HG02885 (cell line): ENCODE data around the gene SVOPL.

Experiments used
- ATAC-seq: cut with Tn5 transposase; IDR thresholded peaks from one replicate; pipeline ENCODE4 v1.9.1; 2021; ENCODE audit warnings: mild to moderate bottlenecking; ENCODE audit not compliant: unreplicated experiment, poor library complexity

SVOPL gene

DNA sequence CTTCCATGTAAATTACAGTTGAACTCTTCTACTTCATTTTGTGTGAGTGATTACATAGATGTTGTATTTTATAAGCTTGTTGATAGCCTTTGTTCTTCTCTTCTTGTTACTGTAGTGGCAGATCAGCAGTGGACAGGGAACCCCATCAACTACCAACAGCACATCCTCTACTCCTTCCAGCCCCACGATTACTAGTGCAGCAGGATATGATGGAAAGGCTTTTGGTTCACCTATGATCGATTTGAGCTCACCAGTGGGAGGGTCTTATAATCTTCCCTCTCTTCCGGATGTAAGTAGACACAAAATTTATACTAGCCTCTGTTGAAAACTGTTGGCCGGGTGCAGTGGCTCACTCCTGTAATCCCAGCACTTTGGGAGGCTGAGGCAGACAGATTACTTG is 130.4 kb downstream of the SVOPL start:
- no peak for ATAC-seq

DNA sequence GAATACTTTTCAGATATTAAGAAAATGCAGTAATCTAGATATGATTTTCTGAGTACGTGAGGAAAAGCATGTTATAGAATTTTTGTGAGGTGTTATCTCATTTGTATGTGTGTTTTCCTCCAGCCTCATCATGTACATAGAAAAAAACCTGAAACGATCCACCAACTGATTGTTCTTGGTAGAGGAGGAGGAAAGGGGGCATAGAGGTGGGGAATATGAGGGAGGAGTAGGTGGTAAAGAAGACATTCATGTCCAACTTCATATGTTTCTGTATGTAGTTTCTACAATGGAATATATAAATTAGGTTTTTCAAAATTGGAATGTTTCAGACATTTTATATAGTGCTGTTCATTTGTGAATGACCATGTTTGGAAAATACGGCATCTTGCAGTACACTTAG is 131.7 kb downstream of the SVOPL start:
- ATAC-seq, result no peak

DNA sequence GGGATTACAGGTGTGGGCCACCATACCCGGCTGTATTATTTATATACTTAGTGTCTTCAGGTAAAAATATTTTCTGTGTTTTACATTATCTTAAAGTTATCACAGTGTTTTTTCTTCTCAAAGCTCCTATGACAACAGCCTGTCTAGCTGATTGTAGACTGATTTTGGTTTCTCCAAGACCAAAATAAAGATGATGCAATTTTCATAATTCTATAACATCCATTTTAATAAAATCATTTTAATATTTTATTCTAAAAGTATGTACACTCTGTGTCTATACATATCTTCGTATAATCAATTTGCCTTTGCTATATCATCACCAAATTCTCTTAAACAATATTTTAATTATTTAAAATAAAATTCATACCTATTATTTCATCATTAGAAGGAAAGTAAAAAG is 132.5 kb downstream of the SVOPL start:
- ATAC-seq, result no peak

DNA sequence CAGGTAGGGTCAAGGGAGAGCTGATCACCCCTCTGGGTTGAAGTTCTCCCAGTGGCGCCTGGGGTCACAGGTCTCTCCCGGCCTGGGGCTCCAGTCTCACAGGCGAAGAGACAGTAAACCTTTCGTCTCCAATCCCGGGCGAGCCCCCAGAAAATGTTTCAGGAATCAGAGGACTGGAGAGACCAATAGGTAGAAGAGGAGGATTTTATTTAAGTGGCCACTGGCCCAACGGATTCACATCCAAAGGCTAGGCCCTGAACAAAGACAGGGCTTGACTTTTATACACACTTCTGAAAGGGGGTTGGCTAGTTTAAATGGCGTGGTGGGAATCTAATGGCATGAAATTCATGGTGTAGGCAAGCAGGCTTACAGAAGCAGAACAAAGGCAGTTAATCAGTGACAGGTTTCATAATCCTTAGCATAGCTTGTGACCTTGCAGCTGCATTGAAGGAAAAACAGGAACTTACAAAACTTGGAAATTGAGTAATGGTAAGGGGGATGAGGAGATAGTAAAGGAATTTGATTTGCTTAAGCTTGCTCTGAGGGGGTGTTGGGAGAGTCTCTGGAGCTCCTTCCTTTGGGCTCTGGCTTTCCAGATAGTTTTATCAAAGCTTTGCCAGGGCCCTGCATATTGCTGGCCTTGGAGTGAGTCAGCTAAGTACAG is 135.6 kb downstream of the SVOPL start:
- ATAC-seq, result no peak

DNA sequence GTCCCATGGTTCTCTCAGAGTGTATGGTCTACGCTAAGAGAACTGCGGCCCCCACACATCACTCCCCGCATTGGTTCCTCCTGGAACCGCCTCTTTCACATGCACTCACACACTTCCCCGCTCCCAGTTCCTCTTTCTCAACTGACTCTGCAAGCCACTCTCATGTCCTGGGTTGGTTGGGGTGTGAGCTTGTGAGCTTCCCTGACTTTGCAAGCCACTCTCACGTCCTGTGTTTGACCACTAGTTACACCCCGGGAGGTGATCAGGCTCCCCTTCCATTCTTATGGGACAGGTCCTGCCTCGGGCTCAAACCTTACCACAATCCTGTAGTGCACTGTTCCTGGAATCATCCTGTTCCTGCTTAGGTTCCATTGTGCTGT is 136.1 kb downstream of the SVOPL start:
- ATAC-seq, result no peak

DNA sequence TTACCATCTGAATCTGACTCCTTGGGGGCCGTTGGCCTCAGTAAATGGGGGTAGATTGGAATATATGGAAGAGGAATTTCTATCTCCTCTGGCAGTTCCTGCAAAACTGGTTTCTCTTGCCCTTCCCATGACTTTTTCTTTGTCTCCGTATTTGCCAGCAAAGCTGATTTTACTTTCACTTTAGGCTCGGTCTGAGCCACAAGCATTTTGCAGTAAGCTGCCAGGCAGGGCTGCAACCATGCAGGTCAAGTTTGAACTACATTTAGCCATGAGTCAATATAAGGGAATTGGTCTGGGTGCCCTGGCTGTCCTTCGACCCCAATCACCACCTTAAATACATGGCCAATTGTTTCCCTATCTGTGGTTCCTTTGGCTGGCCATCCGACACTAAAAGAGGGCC is 136.8 kb downstream of the SVOPL start:
- ATAC-seq, result no peak

DNA sequence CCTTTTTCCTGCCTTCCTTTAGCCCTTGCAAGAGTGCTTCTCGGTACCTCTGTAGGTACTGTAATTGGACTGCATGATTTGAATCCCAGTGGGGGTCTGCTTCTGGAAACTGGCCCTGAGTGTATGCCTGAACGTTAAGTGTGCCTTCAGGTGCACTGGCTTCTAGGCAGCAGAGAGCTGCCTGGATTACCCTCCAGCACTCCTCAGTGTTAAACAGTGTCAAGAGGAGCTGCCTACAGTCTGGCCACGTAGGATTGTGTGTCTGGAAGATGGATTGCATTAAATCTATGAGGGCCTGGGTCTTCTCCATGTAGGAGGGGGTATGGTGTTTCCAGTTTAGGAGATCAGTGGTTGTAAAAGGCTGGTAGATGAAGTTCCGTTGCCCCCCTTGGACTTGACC is 137.4 kb downstream of the SVOPL start:
- no peak for ATAC-seq

DNA sequence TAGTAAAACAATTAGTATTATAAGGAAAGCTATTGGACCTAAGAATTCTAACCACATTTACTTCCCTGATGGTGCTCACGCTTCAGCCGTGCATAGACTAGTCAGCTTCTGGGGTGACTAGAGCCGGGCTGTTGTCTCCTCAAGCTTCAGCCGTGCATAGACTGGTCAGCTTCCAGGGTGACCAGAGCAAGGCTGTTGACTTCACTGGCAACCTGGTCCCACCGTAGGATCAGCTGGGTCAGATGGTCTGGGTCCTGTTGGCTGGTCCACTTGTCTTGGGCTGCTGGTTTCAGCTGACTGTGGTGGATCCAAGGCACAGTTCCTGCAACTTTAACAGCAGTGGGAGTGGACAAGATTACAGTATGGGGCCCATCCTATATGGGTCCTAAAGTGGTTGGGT is 141.7 kb downstream of the SVOPL start:
- no peak for ATAC-seq

DNA sequence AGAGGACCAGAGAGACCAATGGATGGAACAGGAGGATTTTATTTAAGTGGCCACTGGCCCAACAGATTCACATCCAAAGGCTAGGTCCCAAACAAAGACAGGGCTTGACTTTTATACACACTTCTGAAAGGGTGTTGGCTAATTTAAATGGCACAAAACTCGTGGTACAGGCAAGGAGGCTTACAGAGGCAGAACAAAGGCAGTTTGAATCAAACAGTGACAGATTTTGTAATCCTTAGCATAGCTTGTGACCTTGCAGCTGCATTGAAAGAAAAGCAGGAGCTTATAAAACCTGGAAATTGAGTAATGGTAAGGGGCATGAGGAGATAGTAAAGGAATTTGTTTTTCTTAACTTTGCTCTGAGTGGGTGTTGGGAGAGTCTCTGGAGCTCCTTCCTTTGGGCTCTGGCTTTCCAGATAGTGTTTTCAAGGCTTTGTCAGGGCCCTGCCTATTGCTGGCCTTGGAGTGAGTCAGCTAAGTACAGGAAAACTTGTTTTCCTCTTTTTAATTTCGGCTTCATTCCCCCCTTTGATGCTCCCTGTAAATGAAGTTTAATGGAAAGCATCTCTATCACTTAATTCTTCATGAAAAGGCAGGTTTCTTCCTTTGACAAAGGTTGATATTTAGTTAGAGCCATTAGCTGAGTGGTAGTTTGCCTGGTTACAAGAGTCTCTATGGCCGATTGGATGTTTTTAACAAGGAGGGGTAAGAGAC is 144.2 kb downstream of the SVOPL start:
- no peak for ATAC-seq

DNA sequence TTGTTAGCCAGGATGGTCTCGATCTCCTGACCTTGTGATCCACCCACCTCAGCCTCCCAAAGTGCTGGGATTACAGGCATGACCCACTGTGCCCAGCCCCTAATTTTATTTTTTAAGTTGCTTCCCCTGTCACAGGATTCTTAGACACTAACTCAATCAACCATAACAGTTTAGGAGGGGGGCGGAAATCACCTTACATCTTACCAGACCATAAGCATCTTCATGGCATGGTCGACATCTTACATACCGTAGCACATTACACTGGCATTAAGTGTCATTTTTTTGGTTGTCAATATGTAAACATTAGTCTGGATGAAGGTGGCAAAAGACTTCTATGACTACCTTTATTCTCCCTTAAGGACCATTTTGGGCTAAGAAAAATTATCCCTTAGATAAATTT is 145.5 kb downstream of the SVOPL start:
- ATAC-seq, result no peak

DNA sequence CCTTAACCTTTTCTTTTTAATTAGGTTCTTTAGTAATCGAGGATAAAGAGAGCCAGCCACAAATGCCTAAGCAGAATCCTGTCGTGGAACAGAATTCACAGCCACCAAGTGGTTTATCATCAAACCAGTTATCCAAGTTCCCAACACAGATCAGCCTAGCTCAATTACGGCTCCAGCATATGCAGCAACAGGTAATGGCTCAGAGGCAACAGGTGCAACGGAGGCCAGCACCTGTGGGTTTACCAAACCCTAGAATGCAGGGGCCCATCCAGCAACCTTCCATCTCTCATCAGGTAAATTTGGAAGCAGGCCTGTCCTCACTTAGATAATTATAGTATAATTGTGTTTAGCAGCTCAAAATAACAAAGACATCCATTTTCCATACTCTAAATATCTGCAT is 146.5 kb downstream of the SVOPL start:
- ATAC-seq, result no peak

DNA sequence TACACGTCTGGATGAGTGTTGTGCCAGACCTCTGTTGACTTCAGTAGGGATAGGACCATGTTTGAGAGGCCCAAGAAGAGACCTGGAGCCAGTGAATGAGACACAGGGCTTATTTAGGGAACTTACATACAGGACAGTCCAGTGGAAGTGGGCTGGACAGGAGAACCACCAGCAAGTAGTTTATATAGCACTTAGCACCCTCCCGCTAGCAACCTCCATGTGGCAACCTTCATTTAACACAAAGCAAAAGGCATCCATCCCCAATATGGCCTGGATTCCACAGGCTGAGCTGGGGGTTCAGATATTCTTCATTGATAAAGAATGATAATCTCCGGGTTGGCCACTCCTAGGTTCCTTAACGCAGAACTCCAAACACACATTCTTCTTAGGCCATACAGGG is 147.4 kb downstream of the SVOPL start:
- no peak for ATAC-seq

DNA sequence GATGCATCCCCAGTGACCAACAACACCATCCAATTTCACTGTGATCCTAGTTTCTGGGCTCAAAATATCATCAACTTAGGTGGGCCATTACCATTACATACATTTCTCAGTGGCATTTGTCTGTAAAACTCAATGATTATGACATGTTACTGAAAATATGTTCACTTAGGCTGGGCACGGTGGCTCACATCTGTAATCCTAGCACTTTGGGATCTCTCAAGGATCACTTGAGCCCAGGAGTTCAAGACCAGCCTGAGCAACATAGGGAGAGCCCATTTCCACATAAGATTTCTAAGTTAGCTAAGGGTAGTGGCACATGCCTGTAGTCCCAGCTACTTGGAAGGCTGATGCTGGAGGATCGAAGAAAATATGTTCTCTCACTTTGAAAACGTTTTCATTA is 150.1 kb downstream of the SVOPL start:
- no peak for ATAC-seq

DNA sequence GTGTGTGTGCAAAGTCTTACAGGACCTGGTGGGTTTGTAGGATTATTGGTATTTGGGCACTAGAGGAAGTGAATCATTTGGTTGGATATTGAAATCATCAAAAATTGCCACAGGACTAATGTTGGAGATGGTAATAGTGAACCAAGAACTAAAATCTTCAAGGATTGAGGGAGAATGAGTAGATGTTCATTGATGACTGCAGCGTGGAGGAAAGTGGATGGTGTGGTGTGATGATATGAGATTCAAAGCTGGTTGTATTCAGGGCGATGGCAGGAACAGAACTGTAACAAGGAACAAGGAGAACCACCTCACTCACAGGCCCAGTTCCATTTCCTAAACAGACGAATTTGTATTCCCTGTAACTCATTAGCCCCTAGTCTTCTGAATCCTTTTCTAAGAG is 150.8 kb downstream of the SVOPL start:
- no peak for ATAC-seq

DNA sequence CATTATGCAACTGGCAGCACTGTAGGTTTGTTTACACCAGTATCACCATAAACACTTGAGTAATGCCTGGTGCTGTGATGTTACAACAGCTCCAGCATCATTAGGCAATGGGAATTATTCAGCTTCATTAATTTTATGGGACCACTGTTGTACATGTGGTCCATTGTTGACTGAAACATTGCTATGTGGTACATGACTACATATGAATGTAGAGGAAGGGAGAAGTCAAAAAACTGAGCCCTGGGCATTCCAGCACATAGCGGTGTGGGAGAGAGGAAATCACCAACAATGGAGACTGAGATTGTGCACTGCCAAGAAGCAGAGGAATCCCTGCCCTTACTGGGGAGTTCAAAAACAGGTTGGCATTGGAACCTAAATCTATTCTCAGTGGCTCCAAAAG is 152.1 kb downstream of the SVOPL start:
- no peak for ATAC-seq

DNA sequence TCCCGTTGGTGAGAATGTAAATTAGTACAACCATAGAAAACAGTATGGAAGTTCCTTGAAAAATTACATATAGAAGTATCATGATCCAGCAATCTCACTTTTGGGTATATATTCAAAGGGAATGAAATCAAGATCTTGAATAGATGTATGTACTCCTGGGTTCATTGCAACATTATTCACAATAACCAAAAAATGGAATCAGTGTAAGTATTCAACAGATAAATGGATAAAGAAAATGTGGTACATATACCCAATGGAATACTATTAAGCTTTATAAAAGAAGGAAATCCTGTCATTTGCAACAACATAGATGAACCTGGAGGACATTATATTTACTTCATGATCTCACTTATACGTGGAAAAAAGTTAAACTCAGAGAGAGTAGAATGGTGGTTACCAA is 154.3 kb downstream of the SVOPL start:
- ATAC-seq, result no peak

DNA sequence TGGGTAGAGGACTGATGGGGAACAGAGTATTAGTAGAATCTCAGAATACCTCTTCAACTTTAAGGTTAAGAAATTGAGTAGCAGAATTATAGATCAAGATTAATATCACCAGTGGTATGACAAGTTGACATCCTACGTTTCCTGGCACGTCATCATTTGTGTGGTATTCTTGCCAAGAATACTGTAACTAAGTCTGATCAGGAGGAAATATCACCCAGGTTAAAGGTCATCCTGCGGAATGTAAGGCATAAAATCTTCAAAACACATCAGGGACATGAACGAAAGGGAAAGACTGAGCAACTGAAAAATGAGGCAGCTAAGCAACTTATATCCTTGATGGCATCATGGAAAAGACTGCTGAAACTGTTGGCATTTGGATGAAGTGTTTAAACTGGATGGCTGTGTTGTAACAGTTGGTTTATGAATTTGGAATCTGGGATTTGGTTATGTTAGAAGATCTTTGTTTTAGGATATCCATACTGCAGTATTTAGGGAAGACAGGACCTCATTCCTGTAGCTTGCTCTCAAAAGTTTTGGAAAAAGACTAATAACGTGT is 155.0 kb downstream of the SVOPL start:
- ATAC-seq, result no peak

DNA sequence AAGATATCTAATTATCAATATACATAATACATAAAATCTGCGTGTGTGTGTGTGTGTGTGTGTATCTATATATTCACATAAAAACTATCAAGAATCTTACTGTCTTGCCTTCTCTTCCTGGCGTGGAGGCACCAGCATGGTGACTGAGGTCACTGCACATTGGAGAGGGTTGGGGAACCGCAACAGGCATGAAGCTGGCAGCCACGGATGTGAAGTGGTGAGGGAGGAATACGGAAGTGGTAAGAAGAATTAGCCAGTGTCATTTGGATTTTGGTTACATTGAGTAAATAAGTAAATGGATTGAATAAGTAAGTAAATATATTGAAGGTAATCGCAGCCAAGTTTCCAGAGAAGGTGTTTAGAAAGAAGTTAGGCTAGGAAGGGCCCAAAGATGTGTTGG is 156.0 kb downstream of the SVOPL start:
- no peak for ATAC-seq
